HCT116 (cell line): Measurements from ENCODE around the gene ACTA2. TPM values are rescaled to one million over a fixed set of nuclear protein-coding genes. Genes with fewer than 3 reads are reported as not detected.

Experiments used
- ATAC-seq: fragments of 200-7000 bp; cut with Tn5 transposase; 2 replicates; pipeline ENCODE4 v1.9.1; 2020; ENCODE audit warnings: mild to moderate bottlenecking, moderate library complexity
- BruUV-seq: library from RNA; stranded (reverse); fragments of 400-500 nt; replicated peaks from 2 replicates; lab custom pipeline; 2021; lab: Mats Ljungman, UMichigan
- CTCF ChIA-PET: fragments of 300-600 bp; sonication (Branson Sonifier 250); formaldehyde crosslinking; loops from one replicate; lab custom pipeline; 2021; ENCODE audit warnings: antibody characterized with exemption; lab: Charles Lee
- POLR2A ChIA-PET: fragments of 300-600, 350-600 bp; sonication (Branson Sonifier 250); formaldehyde crosslinking; loops from one replicate; lab custom pipeline; 2021; ENCODE audit warnings: antibody characterized with exemption; lab: Charles Lee
- RAD21 ChIA-PET, 2 experiments: fragments of 300-600 bp; sonication (Branson Sonifier 250); formaldehyde crosslinking; loops; one replicate each; lab custom pipeline; 2023; ENCODE audit warnings: low total read pairs in 2 of 2; ENCODE audit not compliant: uncharacterized antibody in 2 of 2, unreplicated experiment in 2 of 2, low non-redundant PET in 1 of 2; lab: Charles Lee
- DNase-seq: peaks from one replicate; pipeline ENCODE4 v3.0.0-alpha.2; 2010; ENCODE audit warnings: low read depth, low spot score
- H2AFZ ChIP-seq: fragments of 200-600 bp; shearing (Covaris generic), sonication (generic); 2 replicates; pipeline ENCODE4 v1.6.1; 2017; ENCODE audit warnings: low read depth, mixed run types, mixed read lengths, antibody characterized with exemption, low read length; ENCODE audit not compliant: poor library complexity, severe bottlenecking
- H3K27ac ChIP-seq: 2 replicates; pipeline ENCODE4 v1.5.1; 2012; ENCODE audit warnings: low read depth, low read length
- H3K27me3 ChIP-seq: fragments of 200-600 bp; sonication (generic); 2 replicates; pipeline ENCODE4 v1.6.1; 2016; ENCODE audit warnings: mixed run types, low read length, mixed read lengths; ENCODE audit not compliant: insufficient read depth
- H3K36me3 ChIP-seq, 2 experiments: fragments of 200-500 bp in 1 of 2; fragments of 200-600 bp in 1 of 2; sonication (Bioruptor generic) in 1 of 2; sonication (generic) in 1 of 2; 2 replicates each; pipeline versions ENCODE4 v1.5.1 to v1.6.1; 2014 to 2016; ENCODE audit warnings: low read length in 2 of 2, inconsistent platforms in 1 of 2, mixed read lengths in 1 of 2, mixed run types in 1 of 2; ENCODE audit not compliant: insufficient read depth in 2 of 2, control insufficient read depth in 1 of 2
- H3K4me1 ChIP-seq, 2 experiments: fragments of 200-600 bp in 1 of 2; sonication (generic) in 1 of 2; 2 replicates each; pipeline versions ENCODE4 v1.5.1 to v1.6.1; 2012 to 2017; ENCODE audit warnings: low read length in 2 of 2, inconsistent platforms in 1 of 2, mild to moderate bottlenecking in 1 of 2, mixed read lengths in 1 of 2, mixed run types in 1 of 2, moderate library complexity in 1 of 2; ENCODE audit not compliant: insufficient read depth in 2 of 2, control insufficient read depth in 1 of 2
- H3K4me2 ChIP-seq: fragments of 200-600 bp; sonication (generic); 2 replicates; pipeline ENCODE4 v1.6.1; 2017; ENCODE audit warnings: mixed run types, low read length, mixed read lengths
- H3K4me3 ChIP-seq, 2 experiments: fragments of 200-600 bp in 1 of 2; sonication (generic) in 1 of 2; replicated peaks in 1 of 2; 2 replicates each; pipeline ENCODE4 v1.5.1; 2011 to 2016; ENCODE audit warnings: low read length in 2 of 2, control low read depth in 1 of 2, low read depth in 1 of 2, mild to moderate bottlenecking in 1 of 2, mixed read lengths in 1 of 2, mixed run types in 1 of 2
- H3K79me2 ChIP-seq: fragments of 200-600 bp; sonication (generic); 2 replicates; pipeline ENCODE4 v1.6.1; 2017; ENCODE audit warnings: mild to moderate bottlenecking, mixed run types, low read length, moderate library complexity, mixed read lengths; ENCODE audit not compliant: insufficient read depth
- H3K9ac ChIP-seq: fragments of 200-600 bp; sonication (generic); 2 replicates; pipeline ENCODE4 v1.6.1; 2016; ENCODE audit warnings: low read length, mixed read lengths
- H3K9me2 ChIP-seq: fragments of 200-600 bp; sonication (generic), shearing (Covaris generic); 2 replicates; pipeline ENCODE4 v1.6.1; 2017; ENCODE audit warnings: mixed run types, mild to moderate bottlenecking, moderate library complexity; ENCODE audit not compliant: insufficient read depth
- H3K9me3 ChIP-seq, 2 experiments: fragments of 200-500 bp in 1 of 2; fragments of 200-600 bp in 1 of 2; sonication (Bioruptor generic) in 1 of 2; sonication (generic) in 1 of 2; 2 replicates each; pipeline ENCODE4 v1.6.1; 2014 to 2017; ENCODE audit warnings: low read length in 2 of 2, mixed read lengths in 2 of 2, inconsistent platforms in 1 of 2, low read depth in 1 of 2, mild to moderate bottlenecking in 1 of 2, mixed run types in 1 of 2, moderate library complexity in 1 of 2; ENCODE audit not compliant: control insufficient read depth in 1 of 2, insufficient read depth in 1 of 2
- H4K20me1 ChIP-seq: fragments of 200-600 bp; sonication (generic), shearing (Covaris generic); 2 replicates; pipeline ENCODE4 v1.6.1; 2017; ENCODE audit warnings: mixed run types, mild to moderate bottlenecking, moderate library complexity; ENCODE audit not compliant: insufficient read depth
- CBX3 ChIP-seq: IDR thresholded peaks from 2 replicates; pipeline ENCODE4 v1.6.1; 2012; ENCODE audit warnings: low read depth
- CTCF ChIP-seq, 3 experiments: fragments of 200-600 bp in 1 of 3; sonication (generic) in 1 of 3; IDR thresholded peaks in 2 of 3; conservative IDR thresholded peaks in 1 of 3; 2 replicates each; pipeline ENCODE4 v1.5.1; 2012 to 2017; ENCODE audit warnings: low read depth in 2 of 3, low read length in 2 of 3, antibody characterized with exemption in 1 of 3, borderline replicate concordance in 1 of 3, control low read depth in 1 of 3, mild to moderate bottlenecking in 1 of 3, mixed read lengths in 1 of 3, mixed run types in 1 of 3, moderate library complexity in 1 of 3; ENCODE audit not compliant: insufficient read depth in 1 of 3
- EZH2phosphoT487 ChIP-seq: fragments of 200-600 bp; IDR thresholded peaks from 2 replicates; pipeline ENCODE4 v1.6.1; 2018; ENCODE audit warnings: antibody characterized with exemption, borderline replicate concordance
- MAX ChIP-seq: IDR thresholded peaks from 2 replicates; pipeline ENCODE4 v1.6.1; 2012
- RAD21 ChIP-seq: IDR thresholded peaks from 2 replicates; pipeline ENCODE4 v1.6.1; 2012; ENCODE audit warnings: low read depth, mild to moderate bottlenecking
- ZBTB33 ChIP-seq: IDR thresholded peaks from 2 replicates; pipeline ENCODE4 v1.6.1; 2011; ENCODE audit warnings: mild to moderate bottlenecking, low read length, moderate library complexity; ENCODE audit not compliant: insufficient replicate concordance; ENCODE audit errors: extremely low read depth
- ZFX ChIP-seq: fragments of 450-650 bp; IDR thresholded peaks from 2 replicates; pipeline ENCODE4 v1.6.1; 2017
- ZNF274 ChIP-seq: fragments of 200-500 bp; sonication (Bioruptor generic); IDR thresholded peaks from 2 replicates; pipeline ENCODE4 v1.6.1; 2014; ENCODE audit warnings: mild to moderate bottlenecking, low read depth, low read length, inconsistent platforms
- intact Hi-C: fragments of 100-400 bp; cut with micrococcal nuclease; formaldehyde crosslinking; loops from 2 replicates; pipeline ENCODE4 v1.10.0; 2022
- total RNA-seq: library from RNA; stranded (reverse); gene quantifications from one replicate; pipeline ENCODE4 v1.2.1, GENCODE V29; 2021; ENCODE audit not compliant: unreplicated experiment

Gene ACTA2
- total RNA-seq, 1 experiment from 2014 or later, result 9.4 TPM

- intact Hi-C loops, result loop anchor here (1.0 to 2.0 kb wide), 4 partner anchors 52 to 282 kb away; no protein-coding TSS in a partner anchor
- peak overlapping the region; percentile 93 for H2AFZ ChIP-seq
- ATAC-seq, result peak; percentile 79
- H3K27me3 ChIP-seq, result no peaks in the 10 kb centered on the region
- H3K4me2 ChIP-seq, result peak overlapping the region; percentile 39; the same call in 1 of the 2 replicates
- peak; percentile 77 for DNase-seq
- H3K79me2 ChIP-seq, result no peaks in the 10 kb centered on the region
- BruUV-seq, result no TSS peak
- H3K27ac ChIP-seq, result no peak overlapping the region
- H3K4me1 ChIP-seq, result peaks cover 7 to 16% of the 10 kb centered on the region in 2 experiments; a peak in 3 of 4 replicates
- RAD21 ChIA-PET, result interaction anchor here (0.6 to 1.4 kb wide), 5 partner anchors 39 to 370 kb away, joined by 3 to 8 read pairs (median 4); no protein-coding TSS in a partner anchor
- no peaks in the 10 kb centered on the region for H3K9me3 ChIP-seq
- no peak overlapping the region for H3K9ac ChIP-seq
- no peaks in the 10 kb centered on the region for H3K9me2 ChIP-seq
- H3K36me3 ChIP-seq, result no peaks in the 10 kb centered on the region
- no peaks in the 10 kb centered on the region for H4K20me1 ChIP-seq
- CTCF ChIA-PET, result interaction anchor here (0.6 to 5.9 kb wide), 24 partner anchors 8 to 371 kb away, joined by 3 to 148 read pairs (median 4); partner anchors contain the start of genes ANKRD22, FAS, LIPA and STAMBPL1
- POLR2A ChIA-PET, result interaction anchor here (1.0 kb wide), 2 partner anchors 53 to 99 kb away, joined by 3 to 4 read pairs; no protein-coding TSS in a partner anchor
- H3K4me3 ChIP-seq, result no peak overlapping the region
- TF ChIP-seq ZFX (no peak), CBX3 (peak; percentile 54; the same call in 1 of the 2 replicates), CTCF (IDR thresholded peaks at IDR 0.05 in 2 of 3, conservative IDR thresholded peaks at IDR 0.05 in 1 of 3; ENCODE audit: borderline replicate concordance in 1 of 3, insufficient read depth in 1 of 3, low read depth in 2 of 3, low read length in 2 of 3) (peak; percentile 85 to 92 (median 92)), ZNF274 (no peak), RAD21 (peak; percentile 89), ZBTB33 (no peak), MAX (peak; percentile 62; the same call in 1 of the 2 replicates), EZH2phosphoT487 (no peak)
These were observed 17.5 kb downstream of the ACTA2 start for GRCh38 chr10:88934900-88935672.
